HG02840 (cell line): ENCODE data around the gene PAPPA.

Source experiments
- ATAC-seq: cut with Tn5 transposase; IDR thresholded peaks from one replicate; pipeline ENCODE4 v1.9.1; 2021; ENCODE audit warnings: mild to moderate bottlenecking, moderate library complexity, moderate number of reproducible peaks; ENCODE audit not compliant: unreplicated experiment, low FRiP score

The PAPPA gene

DNA sequence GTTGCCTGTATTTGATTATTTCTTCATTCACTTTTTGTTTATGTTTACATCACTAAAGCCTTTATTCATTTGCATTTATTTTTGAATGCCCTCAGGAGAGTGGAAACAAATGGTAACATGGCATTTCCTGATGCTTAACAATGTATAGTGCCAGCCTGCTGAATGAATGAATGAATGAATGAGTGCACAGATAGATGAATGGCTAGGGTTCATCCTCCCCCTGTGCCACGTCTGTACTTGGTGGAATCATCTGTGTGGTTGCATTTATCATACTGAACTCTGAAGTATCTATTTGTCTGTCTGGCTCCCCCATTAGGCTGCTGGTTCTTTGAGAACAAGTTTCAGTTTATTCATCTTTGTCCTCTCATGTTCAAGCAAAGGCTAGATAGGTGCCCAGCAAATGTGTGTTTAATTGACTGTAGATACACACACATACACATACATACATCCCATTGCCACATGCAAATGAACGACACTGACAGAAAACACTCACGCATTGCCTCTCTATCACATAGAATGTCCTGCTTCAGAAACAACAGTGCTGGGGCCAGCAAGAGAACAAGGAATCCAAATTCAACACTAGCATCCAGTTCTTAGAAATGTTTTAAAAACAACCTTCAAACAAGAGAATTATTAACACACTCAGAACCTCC, 150.4 kb downstream of the PAPPA start:
- no peak for ATAC-seq

DNA sequence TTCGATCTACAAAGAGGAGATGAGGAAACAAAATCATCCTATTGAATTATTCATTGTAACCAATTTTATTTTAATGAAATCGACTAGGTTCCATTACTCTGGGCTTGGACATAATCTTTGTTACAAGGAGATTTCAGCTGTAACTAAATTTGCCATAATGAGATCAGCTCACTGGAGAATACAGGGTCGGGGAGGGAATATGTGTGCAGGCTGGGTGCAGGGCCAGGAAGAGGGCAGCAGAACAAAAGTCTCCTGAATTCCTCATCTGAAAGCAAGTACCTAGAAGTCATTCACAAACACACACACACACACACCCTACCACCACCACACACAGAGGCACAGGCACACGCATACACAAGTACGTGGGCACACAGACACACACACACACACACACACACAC, 151.2 kb downstream of the PAPPA start:
- no peak for ATAC-seq

DNA sequence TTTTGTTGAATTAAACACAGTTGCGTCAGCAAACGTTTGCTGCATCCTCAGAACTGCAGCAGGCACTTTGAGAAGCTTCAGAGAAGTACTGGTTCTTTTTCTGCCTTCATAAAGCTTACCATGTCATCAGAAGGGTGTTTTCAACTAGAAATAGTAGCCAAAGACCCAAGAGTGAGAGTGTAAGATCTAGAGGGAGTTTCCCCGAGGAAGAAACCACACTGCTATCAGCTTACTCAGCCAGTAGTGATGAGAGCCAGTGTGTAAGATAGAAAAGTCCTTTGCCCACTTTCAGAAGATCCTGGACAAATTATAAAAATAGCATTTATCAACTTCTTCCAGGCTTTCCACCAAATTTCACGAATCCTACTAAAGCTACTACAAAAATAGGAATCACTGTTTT, 154.5 kb downstream of the PAPPA start:
- no peak for ATAC-seq

DNA sequence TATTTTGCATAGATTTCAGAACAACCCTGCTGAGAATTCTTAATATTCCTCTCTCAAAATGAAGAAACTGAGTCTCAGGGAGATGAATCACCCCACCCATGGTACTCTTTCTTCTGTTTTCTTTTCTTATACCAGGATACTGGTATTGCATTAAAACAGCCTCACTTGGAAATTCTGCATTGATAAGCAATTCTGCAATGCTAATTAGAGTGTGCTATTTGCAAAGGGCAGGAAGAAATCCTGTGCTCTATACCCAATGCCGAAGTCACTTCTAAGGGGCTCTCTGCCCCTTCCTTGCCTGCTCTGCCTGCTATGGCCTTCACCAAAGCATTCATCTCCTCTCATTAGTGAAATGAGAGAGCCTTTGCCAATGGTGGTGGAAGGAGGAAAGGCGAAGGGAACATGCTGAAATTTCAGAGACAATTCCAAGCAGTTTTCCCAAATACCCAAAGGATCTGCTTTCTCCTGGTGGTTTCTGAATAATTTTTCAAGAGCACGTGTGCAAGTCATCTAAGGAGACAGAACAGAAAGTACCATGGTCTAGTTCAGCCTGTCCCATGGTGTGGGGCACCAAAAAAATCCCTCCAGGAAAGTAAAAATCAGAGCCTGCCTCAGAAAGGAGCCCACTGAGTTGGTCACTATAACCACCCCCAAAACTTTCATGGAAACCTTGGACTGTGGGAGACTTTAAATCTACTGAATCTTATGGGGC, 156.5 kb downstream of the PAPPA start:
- ATAC-seq: no peak

DNA sequence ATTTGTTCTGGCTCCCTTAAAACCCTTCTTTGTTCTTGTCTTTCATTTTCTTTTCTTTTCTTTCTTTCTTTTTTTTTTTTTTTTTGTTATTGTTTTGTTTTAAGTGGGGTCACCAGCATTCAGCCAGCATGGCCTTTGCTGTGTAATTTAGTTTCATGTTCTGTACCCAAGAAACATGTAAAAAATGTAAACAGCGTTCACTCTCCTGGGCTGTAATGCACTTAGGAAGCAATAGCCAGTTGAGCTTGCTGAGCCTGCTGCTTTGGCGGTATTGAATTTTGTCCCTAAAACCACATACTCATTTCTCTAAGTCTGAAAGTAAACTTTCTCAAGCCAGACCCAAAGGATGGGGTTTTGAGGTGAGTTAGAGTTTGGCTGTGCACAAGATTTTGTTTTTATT, 158.6 kb downstream of the PAPPA start:
- ATAC-seq: no peak

DNA sequence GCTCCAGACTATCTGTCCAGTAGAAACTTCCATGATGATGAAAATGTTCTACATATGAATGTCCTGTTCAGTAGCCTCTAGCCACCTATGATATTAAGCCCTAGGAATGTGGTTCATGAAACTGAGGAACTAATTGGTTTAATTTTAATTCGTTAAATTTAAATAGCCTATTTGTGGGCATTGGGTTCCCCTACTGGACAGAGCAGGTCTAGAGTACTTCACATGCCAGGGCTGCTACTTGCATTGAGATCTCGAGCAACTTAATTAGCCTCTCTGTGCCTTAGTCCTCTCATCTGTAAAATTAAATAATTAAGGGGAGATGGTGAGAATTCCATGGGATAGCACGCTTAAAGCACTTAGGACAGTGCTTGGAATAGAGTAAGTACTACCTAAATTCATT, 160.0 kb downstream of the PAPPA start:
- ATAC-seq: no peak

DNA sequence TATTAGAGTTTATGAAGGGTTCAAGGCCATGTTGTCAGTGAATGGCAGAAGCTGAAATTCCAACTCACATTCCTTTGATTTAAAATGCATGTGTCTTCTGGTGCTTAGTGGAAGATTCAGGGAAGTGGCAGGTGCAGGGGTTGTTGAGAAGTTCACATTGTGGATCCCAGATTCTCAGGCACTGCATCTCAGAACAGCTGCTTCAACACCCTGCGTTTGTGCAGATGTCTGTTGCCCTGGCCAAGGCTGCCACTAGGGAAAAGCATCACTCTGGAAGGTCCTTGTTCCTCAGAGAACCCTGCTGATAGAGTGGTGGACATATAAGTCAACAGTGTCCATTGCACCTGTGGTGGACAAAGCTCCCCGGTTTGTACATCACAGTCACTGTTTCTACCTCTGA, 162.7 kb downstream of the PAPPA start:
- ATAC-seq: no peak

DNA sequence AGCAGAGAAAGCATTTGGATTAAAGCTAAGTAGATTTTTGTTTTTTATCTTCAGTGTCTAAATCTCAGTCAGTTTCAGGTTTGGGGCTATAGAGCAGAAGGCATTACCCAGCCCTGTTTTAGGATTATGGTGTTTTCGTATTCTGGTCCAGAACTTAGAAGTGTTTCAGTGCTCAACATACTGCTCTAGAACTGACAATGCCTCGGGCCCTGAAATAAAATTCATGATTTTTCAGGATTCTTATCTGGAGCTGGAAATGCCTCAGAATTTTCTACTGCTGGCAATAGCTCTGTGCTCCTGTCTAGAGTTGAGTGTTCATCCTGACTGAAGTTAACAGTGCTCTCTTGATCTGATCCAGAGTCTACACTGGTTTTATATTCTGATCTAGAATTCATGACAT, 163.9 kb downstream of the PAPPA start:
- ATAC-seq: no peak

DNA sequence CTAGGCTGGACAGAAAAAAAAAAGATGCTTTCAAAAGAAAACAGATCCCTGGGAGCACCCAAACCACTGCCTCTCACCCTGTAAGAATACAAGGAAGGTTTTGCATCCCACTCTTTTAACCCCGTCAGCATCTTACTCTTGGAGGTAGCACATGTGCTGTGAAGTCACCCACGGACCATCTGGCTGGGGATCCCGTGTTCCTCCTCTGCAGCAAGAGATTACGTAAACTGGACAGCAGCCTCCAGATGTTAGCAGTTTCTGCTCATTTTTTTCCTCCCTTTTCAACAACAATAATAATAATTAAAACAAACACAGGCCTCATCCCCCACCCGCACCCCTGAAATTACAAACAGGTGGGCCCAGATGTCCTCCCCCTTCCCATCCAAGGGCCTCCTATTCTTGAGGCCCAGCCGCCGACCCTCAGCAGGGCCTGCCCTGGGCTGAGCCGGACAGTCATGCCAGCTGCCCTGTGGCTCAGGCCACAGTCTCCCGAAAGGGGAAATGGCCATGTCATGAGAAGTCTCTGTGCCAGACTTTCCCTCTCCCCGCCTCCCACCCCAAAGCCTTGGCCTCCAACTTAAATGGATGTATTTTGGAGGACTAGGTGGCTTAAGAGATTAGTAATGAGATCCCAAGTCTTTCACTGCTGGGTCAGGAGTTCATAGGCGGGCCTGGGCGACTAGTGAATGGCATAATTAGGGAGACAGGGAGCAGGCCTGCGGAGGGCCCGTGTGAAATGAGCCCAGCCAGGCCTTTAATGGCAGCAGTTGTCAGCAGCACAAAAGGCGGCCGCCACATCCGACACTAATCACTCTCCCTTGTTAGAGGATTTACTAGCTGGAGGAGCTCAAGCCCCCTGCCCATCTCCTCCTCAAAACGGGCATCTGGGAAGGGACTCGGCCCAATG, 165.1 kb downstream of the PAPPA start:
- no peak for ATAC-seq

DNA sequence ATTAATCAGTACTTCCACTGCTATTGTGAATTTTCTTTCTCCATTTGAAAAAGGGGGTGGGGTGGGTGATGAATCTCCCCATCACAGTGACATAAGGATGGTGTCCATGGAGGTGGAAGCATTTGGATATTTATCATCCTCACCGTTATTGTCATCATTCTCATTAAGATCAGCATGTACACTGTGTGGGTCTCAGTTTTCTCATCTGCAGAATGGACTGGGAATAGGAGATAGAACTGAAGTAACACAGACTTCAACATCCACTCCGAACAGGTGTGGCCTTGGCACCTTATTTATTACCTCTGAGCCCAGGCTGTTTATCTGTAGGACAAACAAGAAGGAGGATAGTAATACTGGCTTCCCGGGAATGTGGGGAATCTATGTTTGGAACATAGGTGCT, 165.9 kb downstream of the PAPPA start:
- no peak for ATAC-seq

DNA sequence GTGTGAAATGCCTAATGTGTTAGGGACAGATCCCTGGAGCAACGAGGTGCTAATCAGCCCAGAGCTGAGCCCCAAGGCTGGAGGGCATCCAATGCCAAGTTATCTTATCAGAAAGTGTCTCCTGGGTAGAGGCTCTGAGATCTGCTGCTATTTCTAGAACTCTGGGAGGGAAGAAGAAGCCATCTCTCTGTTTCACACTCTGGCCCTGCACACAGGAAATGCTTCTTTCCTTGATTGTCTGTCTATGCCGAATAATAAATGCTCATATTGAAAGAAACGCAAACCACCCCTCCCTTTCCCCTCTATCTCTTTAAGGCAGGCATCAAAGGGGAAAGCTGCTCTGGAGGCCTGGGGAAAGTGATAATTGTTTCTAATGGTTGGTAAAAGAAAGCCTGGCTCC, 166.7 kb downstream of the PAPPA start:
- ATAC-seq: no peak

DNA sequence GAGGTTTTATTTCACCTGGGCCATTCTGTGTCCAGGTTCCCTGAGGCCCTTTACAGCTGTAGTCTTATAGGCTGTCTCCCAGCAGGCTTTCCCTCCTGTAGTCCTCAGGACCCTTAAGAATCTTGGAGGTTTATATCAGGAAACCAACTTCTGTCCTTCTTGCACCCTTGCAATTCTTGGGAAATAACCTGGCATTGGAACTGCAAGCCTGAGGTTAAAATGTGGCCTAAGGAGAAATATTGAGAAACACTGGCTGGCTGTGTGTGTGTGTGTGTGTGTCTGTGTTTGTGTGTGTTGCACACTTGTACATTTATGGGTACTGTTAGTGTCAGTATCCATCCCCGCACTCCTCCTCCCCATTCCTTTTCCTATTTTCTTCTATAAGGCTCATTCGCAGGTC, 168.9 kb downstream of the PAPPA start:
- ATAC-seq: no peak

DNA sequence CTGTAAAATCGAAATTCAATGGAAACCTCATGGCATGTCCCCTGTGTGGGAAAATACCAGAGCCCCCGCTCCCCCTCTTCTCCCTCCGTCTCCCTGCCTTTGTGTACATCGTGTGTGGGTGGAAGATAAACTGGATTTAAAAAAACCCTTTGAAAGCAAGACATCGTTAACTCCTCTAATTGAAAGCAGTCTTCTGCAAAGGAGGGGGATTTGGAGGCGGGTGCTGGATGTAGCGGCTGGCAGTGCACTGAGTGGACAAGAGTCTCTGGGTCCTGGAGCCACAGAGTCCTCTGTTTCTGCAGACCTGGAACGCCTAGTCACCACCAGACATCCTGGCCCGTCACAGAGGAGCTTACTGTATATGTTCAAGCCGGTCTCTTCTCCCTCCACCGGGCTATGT, 169.4 kb downstream of the PAPPA start:
- ATAC-seq: no peak

DNA sequence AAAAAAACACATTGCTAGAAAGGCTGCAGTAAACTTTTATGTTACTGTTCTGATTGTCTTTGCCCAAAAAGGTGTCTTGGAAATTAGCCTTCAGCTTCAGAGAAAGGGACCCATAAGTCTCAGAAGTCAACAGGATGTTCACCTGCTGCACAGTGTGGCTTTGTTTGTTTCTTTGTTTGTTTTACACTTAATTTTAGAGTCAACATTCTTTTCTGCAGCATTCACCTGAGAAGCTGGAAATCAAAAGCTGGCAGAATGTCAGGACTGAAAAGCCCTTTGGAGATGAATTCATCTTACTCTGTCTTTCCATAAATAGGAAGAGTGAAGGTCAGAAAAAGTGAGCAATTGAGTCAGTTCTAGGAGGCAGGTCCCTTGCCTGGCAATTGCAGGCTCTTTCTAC, 170.0 kb downstream of the PAPPA start:
- ATAC-seq: no peak

DNA sequence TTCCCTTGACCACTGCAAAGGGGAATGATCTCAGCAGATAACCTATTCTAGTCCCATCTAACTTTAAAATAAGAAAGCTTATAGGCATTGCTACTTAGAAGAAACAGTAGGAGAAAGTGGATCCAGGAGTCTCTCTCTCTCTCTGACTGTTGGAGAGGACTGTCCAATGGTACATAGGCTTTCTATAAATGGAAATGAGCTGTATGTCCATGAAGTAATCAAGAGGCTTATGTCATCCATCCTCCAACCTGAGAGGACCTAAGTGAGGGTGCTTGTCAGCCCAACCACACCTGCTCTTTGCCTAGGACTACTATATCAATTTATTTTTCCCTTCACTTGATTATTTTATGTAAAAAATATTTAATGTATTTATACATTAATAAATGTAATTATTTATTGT, 172.3 kb downstream of the PAPPA start:
- ATAC-seq: no peak

DNA sequence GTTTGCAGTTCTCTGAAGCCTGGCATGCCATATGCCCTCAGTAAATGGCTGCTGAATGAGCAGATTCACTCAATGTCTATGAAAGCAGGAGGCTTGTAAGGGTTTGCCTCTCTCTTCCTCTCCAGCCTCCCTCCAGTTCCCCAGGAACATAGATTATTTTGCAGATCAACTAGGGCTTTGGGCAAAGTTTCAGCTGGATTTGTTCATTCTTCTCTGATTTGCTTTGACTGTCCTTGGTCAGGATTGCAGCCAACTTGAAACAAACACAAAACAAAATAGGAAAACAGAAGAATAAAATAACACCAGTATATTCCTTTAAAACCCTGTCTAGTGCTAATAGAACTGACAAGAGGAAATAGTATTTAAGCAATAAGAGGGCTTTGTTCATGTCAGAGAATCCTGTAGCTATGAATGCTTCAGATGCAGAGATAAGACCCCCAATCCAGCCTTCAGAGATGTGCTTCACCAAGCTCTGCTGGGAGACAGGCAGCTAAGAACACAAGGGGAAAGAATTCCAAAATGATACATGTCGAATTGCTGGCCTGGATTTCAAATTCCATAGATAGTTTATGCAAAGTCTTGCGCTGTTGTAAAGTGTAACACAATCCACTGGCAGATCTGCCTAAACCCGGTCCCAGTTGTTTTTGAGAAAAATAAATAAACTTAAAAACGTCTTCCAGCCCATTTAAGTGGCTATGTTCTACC, 174.3 kb downstream of the PAPPA start:
- no peak for ATAC-seq

DNA sequence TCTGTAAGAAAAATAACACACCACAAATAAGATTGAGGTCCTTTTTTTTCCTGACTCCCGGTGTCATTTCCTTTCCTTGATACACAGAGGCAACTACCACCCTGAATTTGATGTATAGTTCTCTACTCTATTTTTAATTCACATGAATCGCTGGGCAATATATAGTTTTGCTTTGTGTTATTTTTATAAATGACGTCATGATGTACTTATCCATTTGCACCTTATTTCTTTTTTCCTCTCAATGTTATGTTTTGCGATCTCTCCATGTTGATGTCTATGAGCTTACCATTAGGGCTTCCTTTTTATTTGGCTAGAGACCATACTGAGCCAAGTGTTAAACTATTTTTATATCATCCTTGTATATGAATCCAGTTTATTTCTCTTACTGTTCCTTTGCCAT, 175.9 kb downstream of the PAPPA start:
- ATAC-seq: no peak

DNA sequence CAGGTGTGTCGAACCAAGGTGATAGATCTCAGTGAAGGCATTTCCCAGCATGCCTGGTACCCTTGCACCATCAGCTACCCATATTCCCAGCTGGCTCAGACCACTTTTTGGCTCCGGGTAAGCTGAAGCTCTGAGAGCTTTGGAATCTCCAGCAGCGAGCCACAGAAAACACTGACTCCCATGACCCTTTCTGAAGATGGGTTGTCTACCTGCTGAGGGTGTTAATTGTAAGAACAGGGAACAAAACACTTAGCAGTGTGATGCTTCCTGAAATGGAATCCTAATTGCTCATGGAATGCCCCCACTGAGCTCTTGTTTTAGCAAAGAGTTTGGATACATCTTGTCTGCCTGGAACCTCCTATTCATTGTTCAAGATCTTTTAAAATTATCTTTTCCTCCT, 177.7 kb downstream of the PAPPA start:
- ATAC-seq: no peak

DNA sequence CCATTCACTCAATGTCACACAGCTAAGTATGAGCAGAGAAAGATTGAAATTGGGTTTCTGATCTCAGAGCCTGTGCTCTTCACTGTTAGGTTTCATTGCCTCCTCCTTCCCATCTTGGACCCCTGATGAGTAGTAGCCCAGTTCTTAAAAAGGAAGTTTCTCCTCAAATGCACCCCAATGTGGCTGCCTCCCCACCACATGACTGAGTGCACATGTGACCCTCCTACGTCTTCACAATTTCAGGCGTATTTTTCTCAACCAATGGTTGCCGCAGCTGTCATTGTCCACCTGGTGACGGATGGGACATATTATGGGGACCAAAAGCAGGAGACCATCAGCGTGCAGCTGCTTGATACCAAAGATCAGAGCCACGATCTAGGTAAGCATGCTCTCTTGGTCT, 178.5 kb downstream of the PAPPA start:
- ATAC-seq: no peak

DNA sequence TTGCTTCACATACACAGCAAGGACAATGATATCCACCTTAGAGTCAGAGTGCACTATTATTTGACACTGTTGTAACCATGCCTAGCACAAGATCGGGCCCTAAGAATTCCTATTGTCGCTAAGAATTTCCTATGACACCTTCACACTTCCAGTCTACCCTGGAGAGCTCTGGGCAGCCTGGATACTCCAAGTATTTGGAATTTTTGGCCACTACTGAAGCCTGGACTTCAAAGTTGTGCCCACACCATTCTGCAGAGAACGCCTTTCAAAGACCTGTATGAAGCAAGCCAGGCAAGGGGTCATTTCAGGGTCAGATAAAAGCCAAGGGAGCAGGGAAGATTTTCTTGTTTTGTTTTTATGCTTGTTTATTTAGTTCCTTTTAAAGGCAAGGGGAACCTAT, 179.7 kb downstream of the PAPPA start:
- no peak for ATAC-seq
